GF-D8 (cell line): ENCODE results near the gene FAM78A.
"Not testable (repeated sequence)": the region's sequence is repeated elsewhere in the genome, so short reads cannot be mapped to it uniquely, and the experiment has no call there.

Source experiments
- DNase-seq: peaks from one replicate; lab custom pipeline; 2025; lab: John Stamatoyannopoulos, UW

The FAM78A gene

GRCh38 chr9:131236761-131237160 lies 39.5 kb downstream of the FAM78A start:
- no peak for DNase-seq

GRCh38 chr9:131236161-131236560 lies 40.1 kb downstream of the FAM78A start:
- no peak for DNase-seq

GRCh38 chr9:131235480-131235851 lies 40.8 kb downstream of the FAM78A start:
- DNase-seq = no peak

GRCh38 chr9:131234799-131235479 lies 41.4 kb downstream of the FAM78A start:
- DNase-seq = no peak

- no peak for DNase-seq
Observed at GRCh38 chr9:131233995-131234394, 42.3 kb downstream of the FAM78A start.

GRCh38 chr9:131233556-131233955 lies 42.8 kb downstream of the FAM78A start:
- no peak for DNase-seq

- DNase-seq = no peak
Observed at GRCh38 chr9:131228988-131229387, 47.3 kb downstream of the FAM78A start.

- peak; percentile 8 for DNase-seq
Observed at GRCh38 chr9:131227959-131228460, 48.3 kb downstream of the FAM78A start.

- no peak for DNase-seq
Observed at GRCh38 chr9:131227112-131227958, 49.0 kb downstream of the FAM78A start.

GRCh38 chr9:131226226-131226625 lies 50.1 kb downstream of the FAM78A start:
- DNase-seq = no peak

- no peak for DNase-seq
Observed at GRCh38 chr9:131222460-131222859, 53.9 kb downstream of the FAM78A start.

GRCh38 chr9:131220485-131220884 lies 55.8 kb downstream of the FAM78A start:
- no peak for DNase-seq

- no peak for DNase-seq
Observed at GRCh38 chr9:131218370-131218769, 57.9 kb downstream of the FAM78A start.

- no peak for DNase-seq
Observed at GRCh38 chr9:131217331-131218031, 58.8 kb downstream of the FAM78A start.

GRCh38 chr9:131216806-131217205 lies 59.5 kb downstream of the FAM78A start:
- DNase-seq = no peak

- no peak for DNase-seq
Observed at GRCh38 chr9:131214876-131215275, 61.4 kb downstream of the FAM78A start.

- DNase-seq = no peak
Observed at GRCh38 chr9:131214286-131214856, 61.9 kb downstream of the FAM78A start.

GRCh38 chr9:131211920-131212319 lies 64.4 kb downstream of the FAM78A start:
- DNase-seq = not testable (repeated sequence)
